Endothelial cell of umbilical vein (primary cell): Measurements from ENCODE around the gene PCNX4.

Experiments
- EZH2 ChIP-seq: IDR thresholded peaks from 2 replicates; pipeline ENCODE4 v1.6.1; 2012; ENCODE audit warnings: borderline replicate concordance, low read depth, mild to moderate bottlenecking, moderate library complexity, low read length, inconsistent platforms; ENCODE audit not compliant: severe bottlenecking
- FOS ChIP-seq: IDR thresholded peaks from 2 replicates; pipeline ENCODE4 v1.6.1; 2011; ENCODE audit warnings: mild to moderate bottlenecking, low read length, moderate library complexity, borderline replicate concordance; ENCODE audit not compliant: insufficient read depth
- GATA2 ChIP-seq: IDR thresholded peaks from 2 replicates; pipeline ENCODE4 v1.7.0; 2011; ENCODE audit warnings: low read depth, mild to moderate bottlenecking, moderate library complexity, mixed read lengths, low read length; ENCODE audit not compliant: insufficient read length, insufficient read depth
- MYC ChIP-seq: IDR thresholded peaks from one replicate; pipeline ENCODE4 v1.6.1; 2011; ENCODE audit warnings: mild to moderate bottlenecking, low read depth, low read length
- POLR2A ChIP-seq: IDR thresholded peaks from 2 replicates; pipeline ENCODE4 v1.6.1; 2012; ENCODE audit warnings: low read depth, mild to moderate bottlenecking, control low read depth, low read length
- POLR2AphosphoS5 ChIP-seq: IDR thresholded peaks from 2 replicates; pipeline ENCODE4 v1.6.1; 2012; ENCODE audit warnings: low read depth, mild to moderate bottlenecking, control low read depth, low read length, moderate library complexity; ENCODE audit not compliant: insufficient read depth
- TF ChIP-seq, protein P1 (sequence below), 2 donors: IDR thresholded peaks; 1 replicate in 1 of 2; 2 replicates in 1 of 2; pipeline ENCODE4 v1.5.1; 2011; ENCODE audit warnings: low read length in 2 of 2, mild to moderate bottlenecking in 2 of 2, moderate library complexity in 2 of 2, control low read depth in 1 of 2, inconsistent platforms in 1 of 2, low read depth in 1 of 2; ENCODE audit not compliant: insufficient read depth in 1 of 2; ENCODE audit errors: extremely low read depth in 1 of 2
- TF ChIP-seq, protein P2 (sequence below): IDR thresholded peaks from 2 replicates; pipeline ENCODE4 v1.6.1; 2011; ENCODE audit not compliant: insufficient read depth, insufficient read length

GRCh38 chr14:60089221-60089620, 2.5 kb upstream of the PCNX4 start:
- TF ChIP-seq EZH2 (no peak), POLR2A (no peak), POLR2AphosphoS5 (no peak), FOS (no peak), MYC (no peak), GATA2 (no peak)
- TF ChIP-seq, protein P1, sequence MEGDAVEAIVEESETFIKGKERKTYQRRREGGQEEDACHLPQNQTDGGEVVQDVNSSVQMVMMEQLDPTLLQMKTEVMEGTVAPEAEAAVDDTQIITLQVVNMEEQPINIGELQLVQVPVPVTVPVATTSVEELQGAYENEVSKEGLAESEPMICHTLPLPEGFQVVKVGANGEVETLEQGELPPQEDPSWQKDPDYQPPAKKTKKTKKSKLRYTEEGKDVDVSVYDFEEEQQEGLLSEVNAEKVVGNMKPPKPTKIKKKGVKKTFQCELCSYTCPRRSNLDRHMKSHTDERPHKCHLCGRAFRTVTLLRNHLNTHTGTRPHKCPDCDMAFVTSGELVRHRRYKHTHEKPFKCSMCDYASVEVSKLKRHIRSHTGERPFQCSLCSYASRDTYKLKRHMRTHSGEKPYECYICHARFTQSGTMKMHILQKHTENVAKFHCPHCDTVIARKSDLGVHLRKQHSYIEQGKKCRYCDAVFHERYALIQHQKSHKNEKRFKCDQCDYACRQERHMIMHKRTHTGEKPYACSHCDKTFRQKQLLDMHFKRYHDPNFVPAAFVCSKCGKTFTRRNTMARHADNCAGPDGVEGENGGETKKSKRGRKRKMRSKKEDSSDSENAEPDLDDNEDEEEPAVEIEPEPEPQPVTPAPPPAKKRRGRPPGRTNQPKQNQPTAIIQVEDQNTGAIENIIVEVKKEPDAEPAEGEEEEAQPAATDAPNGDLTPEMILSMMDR (IDR thresholded peaks at IDR 0.05; ENCODE audit: extremely low read depth in 1 of 2, insufficient read depth in 1 of 2, low read depth in 1 of 2, low read length in 2 of 2), result no peak
- TF ChIP-seq, protein P2, sequence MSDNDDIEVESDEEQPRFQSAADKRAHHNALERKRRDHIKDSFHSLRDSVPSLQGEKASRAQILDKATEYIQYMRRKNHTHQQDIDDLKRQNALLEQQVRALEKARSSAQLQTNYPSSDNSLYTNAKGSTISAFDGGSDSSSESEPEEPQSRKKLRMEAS, result no peak
